ENCODE results near the gene PLPPR3. TPM values are rescaled to one million over a fixed set of nuclear protein-coding genes. Genes with fewer than 3 reads are reported as not detected.

Gene PLPPR3
- total and polyA plus RNA-seq, 10 of the 15 experiments (the other 5 are each of a cell fraction or from before 2014, with no cell fraction given) = 0.07 TPM; not detected in 9

DNA sequence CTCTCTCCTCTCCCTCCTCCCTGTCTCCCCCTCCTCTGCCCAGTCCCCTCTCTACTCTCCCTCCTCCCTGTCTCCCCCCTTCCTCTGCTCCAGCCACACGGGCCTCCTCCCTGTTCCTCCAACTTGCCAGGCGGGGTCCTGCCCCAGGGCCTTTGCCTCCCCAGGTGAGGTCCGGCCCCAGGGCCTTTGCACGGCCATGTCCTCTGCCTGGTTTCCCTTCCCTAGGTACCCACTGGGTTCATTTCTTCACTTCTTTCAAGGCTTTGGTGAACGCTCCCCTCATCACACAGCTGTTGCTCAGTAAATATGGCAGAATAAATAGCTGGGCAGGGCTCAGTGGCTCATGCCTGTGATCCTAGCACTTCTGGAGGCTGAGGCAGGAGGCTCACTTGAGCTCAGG lies 49.7 kb downstream of the PLPPR3 start:
- POLR2A ChIA-PET = no interaction called here

More for the DNA sequence above, 49.7 kb downstream of the PLPPR3 start:
- no peak for FAIRE-seq
- no peaks in the 10 kb centered on the region for H3K79me2 ChIP-seq (ENCODE audit: control insufficient read depth, insufficient read depth, low read length)
- ATAC-seq = no peak
- TF ChIP-seq SIX5 (IDR thresholded peaks at IDR 0.05; ENCODE audit: low read depth, low read length, severe bottlenecking) (no peak), WRNIP1 (IDR thresholded peaks at IDR 0.05; ENCODE audit: borderline replicate concordance, low read depth, low read length) (no peak), SMAD5 (IDR thresholded peaks at IDR 0.05; ENCODE audit: low read depth) (no peak), BACH1 (IDR thresholded peaks at IDR 0.05; ENCODE audit: borderline replicate concordance) (no peak), PBX3 (IDR thresholded peaks at IDR 0.05; ENCODE audit: insufficient replicate concordance, low read depth, low read length) (no peak), POU2F2 (IDR thresholded peaks at IDR 0.05; ENCODE audit: borderline replicate concordance, low read depth, low read length) (no peak), NFYB (IDR thresholded peaks at IDR 0.05; ENCODE audit: insufficient read depth, low read depth, low read length) (no peak), SIN3A (IDR thresholded peaks at IDR 0.05; ENCODE audit: low read depth, low read length) (no peak), ATF3 (IDR thresholded peaks at IDR 0.05; ENCODE audit: borderline replicate concordance, extremely low read depth, low read depth, low read length) (no peak), BCL11A (IDR thresholded peaks at IDR 0.05; ENCODE audit: low read depth, low read length) (no peak), POLR2AphosphoS2 (IDR thresholded peaks at IDR 0.05; ENCODE audit: low read depth, low read length) (no peak), YBX1 (IDR thresholded peaks at IDR 0.05) (no peak)
- H3K27ac ChIP-seq (ENCODE audit: control insufficient read depth, insufficient read depth) = no peak overlapping the region
- no peak overlapping the region for H3K9ac ChIP-seq (ENCODE audit: control insufficient read depth, insufficient read depth, low read length)
- no peaks in the 10 kb centered on the region for H3K36me3 ChIP-seq (ENCODE audit: control insufficient read depth in 2 of 2, insufficient read depth in 2 of 2, low read length in 1 of 2)
- in situ Hi-C loops (cut with MboI) (loop anchor here (5.0 kb wide), 2 partner anchors 150 to 215 kb away; no protein-coding TSS in a partner anchor), intact Hi-C loops (cut with micrococcal nuclease; ENCODE audit: unreplicated experiment) (no loop called here)
- H2AFZ ChIP-seq (ENCODE audit: control insufficient read depth, low read depth, low read length) = no peak overlapping the region
- no peak overlapping the region for H3K4me2 ChIP-seq (ENCODE audit: control insufficient read depth, insufficient read depth)
- 28% methylated on average over 5 of the region's 5 CpGs for WGBS (ENCODE audit: insufficient coverage, insufficient replicate concordance, low lambda C conversion rate, missing lambda C conversion rate)
- DNase-seq (ENCODE audit: low read depth, low spot score) = no peak
- ChIA-PET CTCF (interaction anchor here (1.0 to 1.2 kb wide), 2 partner anchors 92 to 212 kb away, joined by 3 to 5 read pairs; partner anchors contain the start of gene WDR18), RAD21 (ENCODE audit: unreplicated experiment) (no interaction called here), SMC1A (ENCODE audit: uncharacterized antibody, unreplicated experiment) (no interaction called here)
- no peaks in the 10 kb centered on the region for H3K9me3 ChIP-seq (replicated peaks; ENCODE audit: control insufficient read depth, insufficient read depth, low read length)
- no peaks in the 10 kb centered on the region for H3K4me1 ChIP-seq (ENCODE audit: control insufficient read depth, insufficient read depth, low read length)
- no TSS peak for BruUV-seq (replicated peaks)
- H4K20me1 ChIP-seq (ENCODE audit: control insufficient read depth, insufficient read depth) = no peaks in the 10 kb centered on the region
- no peak overlapping the region for H3K4me3 ChIP-seq
- no peaks in the 10 kb centered on the region for H3K27me3 ChIP-seq (replicated peaks in 1 of 2; ENCODE audit: control insufficient read depth in 2 of 2, insufficient read depth in 2 of 2, low read length in 1 of 2)

Measured in GM12878 (cell line).